ENCODE measurements around the gene ZNF85.
"Not testable (repeated sequence)": the region's sequence is repeated elsewhere in the genome, so short reads cannot be mapped to it uniquely, and the experiment has no call there.

The ZNF85 gene

GRCh38 chr19:20923077-20923871 lies at the start of gene ZNF85:
TSS of gene ZNF85 (plus strand) at chr19:20923251. CDS start at chr19:20923401, 150 bp downstream.
- DNase-seq: peak; percentile 91 to 95

DNA sequence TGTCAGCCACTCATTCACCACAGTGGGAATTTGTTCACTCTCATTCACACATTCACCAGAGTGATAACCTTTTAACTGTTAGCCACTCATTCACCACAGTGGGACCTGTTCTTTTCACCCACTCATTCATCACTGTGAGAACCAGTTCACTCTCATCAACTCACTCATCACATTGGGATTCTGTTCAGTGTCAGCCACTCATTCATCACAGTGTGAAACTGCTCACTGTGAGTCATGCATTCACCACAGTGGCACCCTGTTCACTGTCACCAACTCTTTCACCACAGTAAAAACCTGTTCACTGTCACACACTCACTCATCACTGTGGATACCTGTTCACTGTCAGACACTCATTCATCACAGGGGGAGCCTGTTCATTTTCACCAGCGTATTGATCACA lies 43.5 kb upstream of the ZNF85 start:
- DNase-seq: no peak

DNA sequence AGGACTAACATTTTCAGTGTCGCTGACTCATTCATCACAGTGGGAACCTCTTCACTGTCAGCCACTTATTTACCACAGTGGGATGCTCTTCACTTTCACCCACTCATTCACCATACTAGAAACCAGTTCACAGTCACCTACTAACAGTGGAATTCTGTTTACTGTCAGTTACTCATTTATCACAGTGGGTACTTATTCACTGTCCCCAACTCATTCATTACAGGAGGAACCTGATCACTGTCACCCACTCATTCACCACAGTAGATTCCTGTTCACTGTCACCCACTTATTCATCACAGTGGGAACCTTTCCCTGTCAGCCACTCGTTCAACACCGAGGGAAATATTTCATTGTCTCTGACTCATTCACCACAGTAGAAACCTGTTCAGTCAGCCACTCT lies 10.1 kb upstream of the ZNF85 start:
- no peak for DNase-seq

DNA sequence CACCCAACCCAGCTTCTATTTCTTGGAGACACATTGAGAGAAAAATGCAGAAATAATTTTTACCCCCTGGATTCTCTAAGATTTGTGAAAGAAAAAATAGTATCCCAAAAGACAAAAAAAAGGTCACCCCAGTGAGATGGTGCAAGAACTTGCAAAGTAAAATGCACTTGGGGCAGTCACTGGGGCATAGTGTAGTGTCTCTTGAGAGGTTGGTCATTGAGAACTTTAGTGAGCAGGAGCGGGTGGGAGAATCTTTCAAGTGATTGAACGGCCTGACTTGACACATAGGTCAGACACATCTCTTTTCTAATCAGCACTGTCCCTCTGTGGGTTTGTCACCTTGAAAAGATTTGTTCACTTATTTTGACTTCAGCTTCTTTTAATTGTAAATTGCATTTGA lies 2.4 kb downstream of the ZNF85 start:
- no peak for DNase-seq

- no peak for DNase-seq
These were observed 3.7 kb downstream of the ZNF85 start for GRCh38 chr19:20926796-20927195.

GRCh38 chr19:20928371-20928770 lies 5.3 kb downstream of the ZNF85 start:
- DNase-seq: no peak

DNA sequence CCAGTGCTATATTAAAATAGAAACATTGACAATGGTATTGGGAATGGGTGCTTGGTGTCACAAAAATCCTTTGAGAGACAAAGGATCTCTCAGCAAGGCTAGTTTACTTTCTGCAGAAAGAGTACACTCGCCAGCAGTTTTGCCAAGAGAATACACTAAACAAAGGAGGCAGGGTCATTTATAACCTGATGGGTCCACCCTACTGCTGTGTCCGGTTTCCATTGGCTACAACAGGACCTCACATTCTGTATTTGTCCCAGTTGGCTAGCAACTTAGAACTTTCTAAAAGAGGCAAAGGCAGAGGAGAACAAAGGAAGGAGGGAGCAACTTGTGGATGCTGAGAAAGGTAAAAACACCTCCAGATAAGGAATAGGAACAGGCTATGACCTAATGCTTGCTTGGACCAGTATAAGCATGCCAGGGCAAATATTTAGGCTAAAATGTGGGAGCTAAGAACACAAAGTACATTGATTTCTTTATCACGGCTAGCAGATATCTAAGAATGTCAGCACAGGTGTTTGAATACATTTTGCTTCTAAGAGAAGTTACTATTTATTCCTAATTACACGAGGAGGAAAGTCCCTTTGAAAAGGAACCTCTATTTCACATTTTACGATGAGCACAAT lies 13.4 kb downstream of the ZNF85 start:
- not testable (repeated sequence) for DNase-seq

- DNase-seq: not testable (repeated sequence)
These were observed 29.6 kb downstream of the ZNF85 start for GRCh38 chr19:20952561-20953095.

- no peak for DNase-seq
These were observed 41.7 kb downstream of the ZNF85 start for GRCh38 chr19:20964798-20965197.

DNA sequence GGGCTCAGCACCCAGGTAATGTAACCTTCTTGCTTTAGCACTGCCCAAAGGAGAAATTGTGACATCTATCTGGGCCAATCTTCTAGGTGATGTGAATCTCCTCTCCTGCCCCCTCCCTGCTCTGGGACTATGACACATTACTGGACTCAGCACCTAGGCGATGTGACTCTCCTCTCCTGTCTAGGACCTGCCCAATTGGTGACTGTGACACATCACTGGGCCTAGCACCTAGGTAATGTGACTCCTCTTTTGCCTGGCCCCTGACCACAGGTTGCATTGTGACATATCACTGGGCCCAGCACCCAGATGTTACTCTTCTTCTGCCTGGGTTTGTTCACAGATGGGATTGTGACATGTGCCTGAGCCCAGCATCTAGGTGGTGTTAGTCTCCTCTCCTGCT lies 45.0 kb downstream of the ZNF85 start:
- no peak for DNase-seq

DNA sequence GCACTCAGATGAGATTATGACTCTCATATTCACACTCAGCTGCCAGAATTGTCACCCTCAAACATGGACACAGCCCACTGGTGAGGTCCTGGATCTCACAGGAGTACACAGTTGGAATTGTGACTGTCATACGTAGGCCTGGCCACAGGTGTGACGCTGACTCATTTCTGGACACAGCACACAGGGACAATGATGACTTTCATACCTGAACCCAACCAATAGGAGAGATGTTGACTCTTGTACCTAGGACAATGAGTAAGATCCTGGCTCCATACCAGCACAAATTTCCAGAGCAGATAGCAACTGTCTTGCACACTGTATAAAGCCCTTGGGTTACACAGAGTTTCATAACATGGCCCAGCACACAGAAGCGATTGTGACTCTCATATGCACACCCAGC lies 46.4 kb downstream of the ZNF85 start:
- DNase-seq: no peak

GRCh38 chr19:20969898-20970297 lies 46.8 kb downstream of the ZNF85 start:
- no peak for DNase-seq

DNA sequence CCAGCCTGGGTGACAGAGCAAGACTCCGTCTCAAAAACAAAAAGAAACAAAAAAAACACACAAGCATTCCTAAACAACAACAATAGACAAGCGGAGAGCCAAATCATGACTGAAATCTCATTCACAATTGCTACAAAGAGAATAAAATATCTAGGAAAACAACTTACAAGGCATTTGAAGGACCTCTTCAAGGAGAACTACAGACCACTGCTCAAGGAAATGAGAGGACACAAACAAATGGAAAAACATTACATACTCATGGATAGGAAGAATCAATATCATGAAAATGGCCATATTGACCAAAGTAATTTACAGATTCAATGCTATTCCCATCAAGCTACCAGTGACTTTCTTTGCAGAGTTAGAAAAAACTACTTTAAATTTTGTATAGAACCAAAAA lies 69.7 kb downstream of the ZNF85 start:
- not testable (repeated sequence) for DNase-seq

DNA sequence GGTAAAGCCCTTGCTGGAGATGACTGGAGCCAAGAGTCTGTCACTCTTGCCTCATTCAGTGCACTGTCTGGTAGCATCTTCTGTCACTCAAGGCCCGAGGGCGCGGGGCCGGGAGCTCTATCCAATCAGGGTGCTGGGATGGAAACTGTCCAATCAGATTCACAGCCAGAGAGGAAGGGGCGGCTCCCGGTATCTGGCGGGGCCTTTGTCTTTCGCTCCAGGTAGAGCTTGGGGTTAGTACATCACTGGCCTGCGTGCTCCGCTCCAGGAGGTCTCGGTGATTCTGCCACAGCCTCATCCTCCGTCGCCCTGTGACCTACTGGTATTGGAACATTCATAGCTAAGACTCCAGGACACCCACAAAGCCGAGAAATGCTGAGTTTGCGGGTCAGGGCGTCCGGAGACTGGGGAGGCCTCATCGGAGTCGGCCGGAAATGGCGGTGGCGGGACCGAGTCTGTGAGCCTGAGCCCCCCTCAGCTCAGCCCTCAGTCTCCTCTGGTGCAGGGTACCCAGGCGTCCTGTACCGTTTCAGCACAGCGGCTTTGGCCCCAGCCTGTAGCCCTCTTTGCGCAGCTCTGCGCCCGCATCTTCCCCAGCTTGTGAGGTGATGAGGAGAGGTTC lies 76.8 kb downstream of the ZNF85 start:
- peak in 1 of 2 experiments; percentile 9 for DNase-seq

All from NCI-H2081 (cell line).